D341Med (cell line): ENCODE results near the gene SH3RF3.

Experiments
- DNase-seq: peaks from one replicate; pipeline ENCODE4 v3.0.0; 2012; ENCODE audit warnings: low spot score

Gene SH3RF3

GRCh38 chr2:109313343-109313742, 184.3 kb downstream of the SH3RF3 start:
- no peak for DNase-seq

- DNase-seq = no peak
Measured at GRCh38 chr2:109316091-109316490, 187.1 kb downstream of the SH3RF3 start.

GRCh38 chr2:109317471-109318095, 188.6 kb downstream of the SH3RF3 start:
- DNase-seq = no peak

GRCh38 chr2:109318150-109318948, 189.3 kb downstream of the SH3RF3 start:
- no peak for DNase-seq

- no peak for DNase-seq
Measured at GRCh38 chr2:109318949-109319342, 189.9 kb downstream of the SH3RF3 start.

- no peak for DNase-seq
Measured at GRCh38 chr2:109320195-109320922, 191.4 kb downstream of the SH3RF3 start.

- no peak for DNase-seq
Measured at GRCh38 chr2:109321570-109321969, 192.6 kb downstream of the SH3RF3 start.

- DNase-seq = no peak
Measured at GRCh38 chr2:109322111-109322510, 193.1 kb downstream of the SH3RF3 start.

- no peak for DNase-seq
Measured at GRCh38 chr2:109322641-109323040, 193.6 kb downstream of the SH3RF3 start.

GRCh38 chr2:109324861-109325260, 195.9 kb downstream of the SH3RF3 start:
- DNase-seq = no peak

GRCh38 chr2:109325570-109325969, 196.6 kb downstream of the SH3RF3 start:
- no peak for DNase-seq

GRCh38 chr2:109326306-109326705, 197.3 kb downstream of the SH3RF3 start:
- no peak for DNase-seq

GRCh38 chr2:109330056-109330455, 201.1 kb downstream of the SH3RF3 start:
- DNase-seq = no peak

- no peak for DNase-seq
Measured at GRCh38 chr2:109331081-109331480, 202.1 kb downstream of the SH3RF3 start.

GRCh38 chr2:109331896-109332848, 203.2 kb downstream of the SH3RF3 start:
- DNase-seq = no peak

- DNase-seq = no peak
Measured at GRCh38 chr2:109332880-109333279, 203.9 kb downstream of the SH3RF3 start.

GRCh38 chr2:109333414-109334210, 204.6 kb downstream of the SH3RF3 start:
- DNase-seq = no peak

GRCh38 chr2:109335631-109336176, 206.7 kb downstream of the SH3RF3 start:
- DNase-seq = no peak

- no peak for DNase-seq
Measured at GRCh38 chr2:109336296-109336695, 207.3 kb downstream of the SH3RF3 start.

- no peak for DNase-seq
Measured at GRCh38 chr2:109337221-109337620, 208.2 kb downstream of the SH3RF3 start.

GRCh38 chr2:109339519-109339966, 210.5 kb downstream of the SH3RF3 start:
- DNase-seq = no peak
